NCI-H2196 treated with DMSO at 0.1 percent for 48 hours (cell line): ENCODE data around the gene NME7.
"Not testable (repeated sequence)": the region's sequence is repeated elsewhere in the genome, so short reads cannot be mapped to it uniquely, and the experiment has no call there.

Source experiments
- DNase-seq: peaks from one replicate; lab custom pipeline; 2025; ENCODE audit not compliant: unreplicated experiment; lab: John Stamatoyannopoulos, UW

Gene NME7

GRCh38 chr1:169367686-169368405 lies at the start of gene NME7, which contains the start of gene BLZF1:
Gene NME7 (minus strand): TSS chr1:169367797. CDS start chr1:169367710, 87 bp downstream.
Gene BLZF1 (plus strand): TSS chr1:169368195. CDS start chr1:169369523, 1,328 bp downstream.
- DNase-seq, result peak; percentile 96

- DNase-seq, result no peak
Observed at GRCh38 chr1:169414952-169415351, 47.4 kb upstream of the NME7 start.

GRCh38 chr1:169408340-169408739 lies 40.7 kb upstream of the NME7 start:
- not testable (repeated sequence) for DNase-seq

GRCh38 chr1:169402578-169402977 lies 35.0 kb upstream of the NME7 start:
- DNase-seq, result not testable (repeated sequence)

- DNase-seq, result no peak
Observed at GRCh38 chr1:169395955-169396354, 28.4 kb upstream of the NME7 start.

- DNase-seq, result no peak
Observed at GRCh38 chr1:169392406-169392805, 24.8 kb upstream of the NME7 start.

- no peak for DNase-seq
Observed at GRCh38 chr1:169390303-169390702, 22.7 kb upstream of the NME7 start.

- no peak for DNase-seq
Observed at GRCh38 chr1:169387399-169387798, 19.8 kb upstream of the NME7 start.

- no peak for DNase-seq
Observed at GRCh38 chr1:169383449-169383848, 15.9 kb upstream of the NME7 start.

- no peak for DNase-seq
Observed at GRCh38 chr1:169381162-169381561, 13.6 kb upstream of the NME7 start.

- DNase-seq, result no peak
Observed at GRCh38 chr1:169371404-169371803, 3.8 kb upstream of the NME7 start.

- DNase-seq, result no peak
Observed at GRCh38 chr1:169368406-169368769, 791 bp upstream of the NME7 start.

- no peak for DNase-seq
Observed at GRCh38 chr1:169367096-169367685, 406 bp downstream of the NME7 start.

- no peak for DNase-seq
Observed at GRCh38 chr1:169364948-169365347, 2.6 kb downstream of the NME7 start.

- DNase-seq, result no peak
Observed at GRCh38 chr1:169363046-169363730, 4.4 kb downstream of the NME7 start.

GRCh38 chr1:169361281-169361680 lies 6.3 kb downstream of the NME7 start:
- DNase-seq, result no peak

GRCh38 chr1:169360415-169360814 lies 7.2 kb downstream of the NME7 start:
- DNase-seq, result no peak

GRCh38 chr1:169348383-169349036 lies 19.1 kb downstream of the NME7 start:
- DNase-seq, result peak; percentile 32

- DNase-seq, result no peak
Observed at GRCh38 chr1:169347688-169348382, 19.8 kb downstream of the NME7 start.

GRCh38 chr1:169346036-169346589 lies 21.5 kb downstream of the NME7 start:
- DNase-seq, result no peak

GRCh38 chr1:169345511-169345910 lies 22.1 kb downstream of the NME7 start:
- no peak for DNase-seq
